Testis (tissue), 2 donors: ENCODE measurements around the gene FKBP3.

Experiments used
- POLR2A ChIP-seq: fragments of 450-650 bp; IDR thresholded peaks from one replicate; pipeline ENCODE4 v1.6.1; 2017; ENCODE audit warnings: antibody characterized with exemption, mild to moderate bottlenecking, moderate library complexity
- TF ChIP-seq, protein P1 (sequence below), 3 experiments: fragments of 450-650 bp in 2 of 3; fragments of 200-600 bp in 1 of 3; sonication (generic) in 1 of 3; IDR thresholded peaks; one replicate each; pipeline ENCODE4 v1.5.1; 2016 to 2019; ENCODE audit warnings: antibody characterized with exemption in 3 of 3, mild to moderate bottlenecking in 2 of 3, moderate library complexity in 1 of 3

DNA sequence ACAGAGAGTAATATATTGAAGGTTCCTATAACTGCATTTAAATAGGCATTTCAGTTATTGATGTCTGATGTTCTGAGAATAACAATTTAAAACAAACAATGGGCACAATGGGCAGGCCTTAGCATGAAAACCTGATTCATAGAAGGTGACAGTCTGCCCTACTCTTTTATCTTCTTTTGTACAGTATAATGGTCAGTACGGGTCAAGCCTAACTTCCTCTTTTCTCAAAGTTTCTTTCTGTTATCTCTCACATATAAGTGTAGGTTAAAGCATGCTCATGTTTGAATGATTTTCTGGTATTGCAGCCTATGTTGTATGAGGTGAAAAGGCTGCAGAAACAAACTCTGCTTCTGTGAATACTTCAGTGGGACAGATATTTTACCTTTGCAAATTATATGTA lies 14.2 kb downstream of the FKBP3 start:
- TF ChIP-seq, protein P1, sequence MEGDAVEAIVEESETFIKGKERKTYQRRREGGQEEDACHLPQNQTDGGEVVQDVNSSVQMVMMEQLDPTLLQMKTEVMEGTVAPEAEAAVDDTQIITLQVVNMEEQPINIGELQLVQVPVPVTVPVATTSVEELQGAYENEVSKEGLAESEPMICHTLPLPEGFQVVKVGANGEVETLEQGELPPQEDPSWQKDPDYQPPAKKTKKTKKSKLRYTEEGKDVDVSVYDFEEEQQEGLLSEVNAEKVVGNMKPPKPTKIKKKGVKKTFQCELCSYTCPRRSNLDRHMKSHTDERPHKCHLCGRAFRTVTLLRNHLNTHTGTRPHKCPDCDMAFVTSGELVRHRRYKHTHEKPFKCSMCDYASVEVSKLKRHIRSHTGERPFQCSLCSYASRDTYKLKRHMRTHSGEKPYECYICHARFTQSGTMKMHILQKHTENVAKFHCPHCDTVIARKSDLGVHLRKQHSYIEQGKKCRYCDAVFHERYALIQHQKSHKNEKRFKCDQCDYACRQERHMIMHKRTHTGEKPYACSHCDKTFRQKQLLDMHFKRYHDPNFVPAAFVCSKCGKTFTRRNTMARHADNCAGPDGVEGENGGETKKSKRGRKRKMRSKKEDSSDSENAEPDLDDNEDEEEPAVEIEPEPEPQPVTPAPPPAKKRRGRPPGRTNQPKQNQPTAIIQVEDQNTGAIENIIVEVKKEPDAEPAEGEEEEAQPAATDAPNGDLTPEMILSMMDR (IDR thresholded peaks at IDR 0.05) = no peak
- TF ChIP-seq POLR2A = no peak
